ENCODE results near the gene PRKD1.

GRCh38 chr14:29652571-29652970 is 275.1 kb downstream of the PRKD1 start:
- TF ChIP-seq CTCF (IDR thresholded peaks at IDR 0.05): no peak
- TF ChIP-seq POLR2AphosphoS5 (IDR thresholded peaks at IDR 0.05): no peak
